ENCODE data around the gene MPST.

The MPST gene

GRCh38 chr22:37074537-37074936 lies 55.0 kb downstream of the MPST start:
- DNase-seq (ENCODE audit: low read depth), result no peak
- no peak for TF ChIP-seq CTCF (conservative IDR thresholded peaks at IDR 0.05; ENCODE audit: low read length)

GRCh38 chr22:37075046-37075445 lies 55.5 kb downstream of the MPST start:
- DNase-seq (ENCODE audit: low read depth), result no peak
- TF ChIP-seq CTCF (conservative IDR thresholded peaks at IDR 0.05; ENCODE audit: low read length), result no peak
- no peak overlapping the region for H3K4me3 ChIP-seq (ENCODE audit: low read length)

More at GRCh38 chr22:37074537-37074936, 55.0 kb downstream of the MPST start:
- no peak overlapping the region for H3K4me3 ChIP-seq (ENCODE audit: low read length)

GRCh38 chr22:37075822-37076433 lies 56.4 kb downstream of the MPST start:
- no peak for TF ChIP-seq CTCF (conservative IDR thresholded peaks at IDR 0.05; ENCODE audit: low read length)
- H3K4me3 ChIP-seq (ENCODE audit: low read length), result no peak overlapping the region
- DNase-seq (ENCODE audit: low read depth), result no peak

GRCh38 chr22:37077802-37078448 lies 58.4 kb downstream of the MPST start:
- DNase-seq (ENCODE audit: low read depth), result peak; percentile 29
- H3K4me3 ChIP-seq (ENCODE audit: low read length), result no peak overlapping the region
- peak; percentile 94 for TF ChIP-seq CTCF (conservative IDR thresholded peaks at IDR 0.05; ENCODE audit: low read length)

- no peak for TF ChIP-seq CTCF (conservative IDR thresholded peaks at IDR 0.05; ENCODE audit: low read length)
- DNase-seq (ENCODE audit: low read depth), result no peak
- no peak overlapping the region for H3K4me3 ChIP-seq (ENCODE audit: low read length)
Observed at GRCh38 chr22:37079158-37079557, 59.6 kb downstream of the MPST start.
